Measurements from ENCODE around the gene ADH1A.
"Not testable (repeated sequence)": the region's sequence is repeated elsewhere in the genome, so short reads cannot be mapped to it uniquely, and the experiment has no call there.

ADH1A gene

DNA sequence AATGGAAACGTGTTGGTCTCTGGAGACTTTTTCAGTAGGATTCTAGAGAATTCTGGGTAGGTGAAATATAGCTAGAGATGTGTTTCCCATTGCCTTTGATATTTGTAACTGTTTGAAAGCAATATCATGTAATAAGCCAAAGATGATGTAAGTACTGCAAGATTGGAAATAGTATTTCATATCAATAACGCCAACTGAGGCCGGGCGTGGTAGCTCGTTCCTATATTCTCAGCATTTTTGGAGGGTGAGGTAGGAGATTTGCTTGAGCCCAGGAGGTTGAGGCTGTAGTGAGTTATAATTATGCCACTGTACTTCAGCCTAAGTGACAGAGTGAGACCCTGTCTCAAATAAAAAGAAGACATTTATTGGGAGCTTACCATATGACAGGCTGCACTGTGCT is 9.5 kb downstream of the ADH1A start:
- DNase-seq (ENCODE audit: low read depth), result no peak

DNA sequence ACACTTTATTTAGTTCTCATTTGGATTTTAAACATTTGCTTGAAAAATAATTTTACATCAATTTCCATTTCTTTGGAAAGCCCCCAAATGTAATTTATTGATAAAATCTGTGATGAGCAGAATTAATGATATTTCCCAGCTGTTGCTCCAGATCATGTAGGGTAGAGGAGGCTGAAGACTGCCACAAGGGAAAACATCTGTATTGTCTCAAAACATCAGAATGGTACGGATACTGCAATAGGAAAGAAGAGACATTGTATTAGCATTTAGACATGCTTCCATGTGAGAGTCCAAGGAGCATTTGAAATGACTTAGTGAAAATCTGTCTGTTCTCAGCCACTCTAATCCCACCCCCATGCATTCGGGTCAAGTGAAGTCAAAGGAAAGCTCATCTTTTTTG is 14.4 kb downstream of the ADH1A start:
- DNase-seq (ENCODE audit: low read depth), result no peak

DNA sequence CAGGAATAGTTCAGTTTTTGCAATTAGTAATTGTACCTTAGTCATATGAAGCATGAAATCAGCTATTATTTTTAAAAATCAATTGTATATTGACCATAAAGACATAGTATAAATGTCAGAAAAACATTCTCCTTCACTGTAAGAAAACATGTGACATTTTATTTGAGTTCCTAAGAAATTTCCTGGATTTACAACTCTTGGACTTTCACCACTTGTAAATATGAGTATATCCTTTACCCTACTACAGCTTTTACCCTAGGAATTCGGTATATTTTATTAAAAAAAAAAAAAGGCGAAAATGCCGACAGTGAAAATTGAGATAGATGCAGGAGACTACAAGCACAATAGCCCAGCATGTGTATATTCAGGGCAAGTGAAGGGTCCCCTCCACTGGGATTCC is 14.9 kb downstream of the ADH1A start:
- DNase-seq (ENCODE audit: low read depth), result no peak

DNA sequence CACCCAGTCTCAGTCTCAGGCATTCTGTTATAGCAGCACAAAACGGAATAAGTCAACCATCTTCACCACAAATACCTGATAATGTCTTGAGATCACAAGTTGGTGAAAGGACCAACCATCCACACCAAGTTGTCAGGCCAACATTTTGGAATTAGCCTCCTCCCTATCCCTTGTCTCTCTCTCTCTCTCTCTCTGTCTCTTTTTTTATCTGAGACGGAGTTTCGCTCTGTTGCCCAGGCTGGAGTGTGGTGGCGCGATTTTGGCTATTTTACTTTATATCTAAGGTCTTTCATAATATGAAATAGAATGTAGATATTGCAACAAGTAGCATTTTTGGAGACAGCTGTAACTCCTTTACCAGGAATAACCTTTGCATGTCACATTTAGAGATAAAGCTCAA is 15.7 kb downstream of the ADH1A start:
- DNase-seq (ENCODE audit: low read depth), result no peak

DNA sequence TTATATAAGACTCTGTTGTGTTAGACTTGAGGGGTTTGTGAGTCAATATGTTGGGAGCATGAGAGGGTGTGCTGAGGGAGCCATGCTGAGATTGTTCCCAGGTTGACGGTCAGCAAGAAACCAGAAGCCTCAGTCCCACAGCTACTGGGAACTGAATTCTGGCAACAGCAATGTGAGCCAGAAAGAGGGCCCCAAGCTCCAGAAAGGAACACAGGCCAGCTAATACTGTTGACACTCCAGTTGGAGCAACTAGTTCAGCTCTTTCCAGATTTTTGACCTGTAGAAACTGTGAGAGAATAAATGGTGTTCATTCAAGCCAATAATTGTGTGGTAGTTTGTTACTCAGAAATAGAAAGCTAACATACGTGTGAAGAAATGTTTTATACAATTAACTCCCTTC is 17.1 kb downstream of the ADH1A start:
- DNase-seq (ENCODE audit: low read depth), result no peak

DNA sequence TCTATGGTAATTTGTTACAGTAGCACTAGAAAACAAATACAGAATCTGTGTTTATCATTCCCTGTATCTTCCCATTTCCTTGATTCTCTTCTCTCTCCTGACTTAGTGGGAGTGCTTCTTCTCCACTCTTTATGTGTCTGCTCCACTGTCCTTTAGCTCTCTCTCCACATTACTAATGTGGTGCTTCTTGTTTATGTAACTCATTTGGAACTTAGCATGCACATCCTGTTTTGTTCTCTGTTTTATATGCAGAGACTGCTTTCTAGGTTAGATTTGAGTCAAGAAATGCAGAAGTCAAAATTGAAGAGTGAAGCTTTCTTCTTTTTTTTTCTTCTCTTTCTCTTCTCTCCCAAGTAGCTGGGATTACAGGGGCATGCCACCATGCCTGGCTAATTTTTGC is 25.9 kb downstream of the ADH1A start:
- DNase-seq (ENCODE audit: low read depth), result no peak

DNA sequence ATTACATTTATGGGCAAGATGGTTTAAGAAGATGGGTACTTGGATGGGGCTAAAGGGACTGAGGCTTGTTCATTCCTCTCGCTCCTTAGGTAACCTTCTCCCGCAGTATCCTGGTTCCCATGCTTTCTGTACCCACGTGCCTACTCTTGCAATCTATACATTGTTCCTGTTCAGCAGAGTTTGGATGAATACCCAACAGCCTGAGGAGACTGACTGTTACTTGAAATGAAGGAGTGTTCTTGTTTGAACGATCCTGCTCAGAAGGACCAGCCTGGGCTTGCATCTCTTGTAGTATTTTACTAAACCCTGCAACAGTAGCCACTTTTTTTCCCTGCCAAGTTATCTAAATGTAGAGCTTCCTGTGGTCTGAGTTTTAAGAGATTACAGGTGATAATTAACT is 38.0 kb downstream of the ADH1A start:
- DNase-seq (ENCODE audit: low read depth), result no peak

DNA sequence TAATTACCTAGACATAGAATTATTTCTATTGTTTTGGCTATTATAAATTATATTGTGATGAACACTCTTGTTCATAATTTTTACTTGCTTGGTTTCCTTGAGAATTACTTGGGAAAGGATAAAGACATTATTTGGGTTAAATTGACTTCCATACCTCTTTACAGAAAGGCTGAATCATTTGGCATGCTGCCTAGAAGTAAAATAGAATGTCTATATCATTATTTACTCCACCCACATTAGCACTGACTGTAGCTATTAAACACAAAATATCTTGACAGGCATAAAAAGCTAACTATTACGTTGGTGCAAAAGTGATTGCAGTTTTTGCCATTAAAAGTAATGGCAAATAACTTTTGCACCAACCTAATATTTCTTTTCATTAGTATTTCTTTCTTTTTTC is 42.1 kb downstream of the ADH1A start:
- DNase-seq (ENCODE audit: low read depth), result no peak

DNA sequence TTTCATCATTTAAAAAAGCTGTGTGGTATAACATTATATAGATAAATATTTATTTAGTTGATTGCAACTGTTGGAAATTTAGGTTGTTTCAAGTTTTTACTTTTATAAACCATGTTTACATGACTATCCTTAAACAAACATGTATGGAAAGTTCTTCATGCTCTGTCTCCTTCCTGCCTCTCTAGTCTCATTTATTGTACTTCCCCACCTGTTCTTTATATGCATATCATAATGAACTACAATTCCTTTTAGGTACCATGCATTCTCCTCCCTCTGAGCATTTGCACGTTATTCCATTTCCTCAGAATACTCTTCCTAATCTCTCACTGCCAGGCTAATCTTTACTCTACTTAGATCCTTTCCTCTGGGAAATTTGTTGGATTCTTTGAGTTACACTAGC is 54.8 kb downstream of the ADH1A start:
- no peak for DNase-seq (ENCODE audit: low read depth)

DNA sequence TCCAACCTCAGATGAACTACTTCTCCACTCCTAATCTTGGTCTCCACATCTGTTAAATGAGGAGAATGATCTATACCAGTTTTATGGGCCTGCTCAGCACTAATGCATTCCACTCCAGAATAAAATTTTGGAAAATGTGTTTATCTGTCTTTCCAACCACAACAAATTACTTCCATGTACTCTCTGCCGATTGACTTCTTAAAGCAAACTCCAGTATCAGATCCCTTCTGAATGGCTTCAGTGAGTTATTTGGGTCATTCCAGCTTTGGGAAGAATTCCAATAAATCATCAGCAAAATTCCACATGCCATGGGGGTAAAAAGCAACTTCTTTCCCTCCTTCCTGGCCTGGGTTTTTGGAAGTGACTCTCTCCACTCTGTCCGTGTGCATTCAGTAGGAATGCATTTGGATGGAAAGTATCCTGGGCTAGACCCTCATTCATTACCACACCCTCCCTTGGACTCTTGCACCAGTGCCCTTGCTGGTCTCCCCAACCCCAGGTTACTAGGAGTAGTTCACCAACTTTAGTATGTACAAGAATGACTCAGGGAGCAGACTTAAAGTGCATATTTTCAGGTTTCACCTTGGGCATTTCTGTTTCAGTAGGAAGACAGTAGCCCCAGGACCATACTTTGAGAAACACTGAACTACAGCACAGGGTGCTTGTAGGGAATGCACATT is 56.3 kb downstream of the ADH1A start:
- DNase-seq (ENCODE audit: low read depth), result no peak

DNA sequence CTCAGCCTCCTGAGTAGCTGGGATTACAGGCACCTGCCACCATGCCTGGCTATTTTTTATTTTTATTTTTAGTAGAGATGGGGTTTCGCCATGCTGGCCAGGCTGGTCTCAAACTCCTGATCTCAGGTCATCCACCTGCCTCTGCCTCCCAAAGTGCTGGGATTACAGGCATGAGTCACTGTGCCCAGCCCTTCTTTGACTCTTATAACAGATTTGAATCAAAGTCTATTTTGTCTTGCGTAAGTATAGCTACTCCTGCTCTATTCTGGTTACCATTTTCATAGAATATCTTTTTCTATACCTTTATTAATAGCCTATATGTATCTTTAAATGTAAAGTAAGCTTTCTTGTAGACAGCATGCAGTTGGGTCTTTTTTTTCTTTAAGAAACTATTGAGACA is 57.4 kb downstream of the ADH1A start:
- not testable (repeated sequence) for DNase-seq (ENCODE audit: low read depth)

DNA sequence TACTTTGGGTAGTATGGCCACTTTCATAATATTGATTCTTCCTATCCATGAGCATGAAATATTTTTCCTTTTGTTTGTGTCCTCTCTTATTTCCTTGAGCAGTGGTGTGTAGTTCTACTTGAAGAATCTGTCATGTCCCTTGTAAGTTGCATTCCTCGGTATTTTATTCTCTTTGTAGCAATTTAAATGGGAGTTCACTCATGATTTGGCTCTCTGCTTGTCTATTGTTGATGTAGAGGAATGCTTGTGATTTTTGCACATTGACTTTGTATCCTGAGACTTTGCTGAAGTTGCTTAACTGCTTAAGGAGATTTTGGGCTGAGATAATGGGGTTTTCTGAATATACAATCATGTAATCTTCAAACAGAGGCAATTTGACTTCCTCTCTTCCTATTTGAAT is 62.1 kb downstream of the ADH1A start:
- DNase-seq (ENCODE audit: low read depth), result not testable (repeated sequence)

DNA sequence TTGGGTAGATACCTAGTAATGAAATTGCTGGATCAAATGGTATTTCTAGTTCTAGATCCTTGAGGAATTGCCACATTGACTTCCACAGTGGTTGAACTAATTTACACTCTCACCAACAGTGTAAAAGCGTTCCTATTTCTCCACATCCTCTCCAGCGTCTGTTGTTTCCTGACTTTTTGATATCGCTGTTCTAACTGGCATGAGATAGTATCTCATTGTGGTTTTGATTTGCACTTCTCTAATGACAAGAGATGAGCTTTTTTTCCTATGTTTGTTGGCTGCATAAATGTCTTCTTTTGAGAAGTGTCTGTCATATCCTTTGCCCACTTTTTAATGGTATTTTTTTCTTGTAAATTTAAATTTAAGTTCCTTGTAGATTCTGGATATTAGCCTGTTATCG is 63.1 kb downstream of the ADH1A start:
- DNase-seq (ENCODE audit: low read depth), result not testable (repeated sequence)
